Ureter (tissue), 1 donor: ENCODE results near the gene IFT81. TPM values are rescaled to one million over a fixed set of nuclear protein-coding genes. Genes with fewer than 3 reads are reported as not detected.

Experiments used
- DNase-seq: peaks from one replicate; pipeline ENCODE4 v3.0.0-alpha.2; 2020; ENCODE audit warnings: low spot score
- total RNA-seq: library from RNA; stranded (reverse); gene quantifications from one replicate; pipeline ENCODE4 v1.2.4, GENCODE V29; 2023
- donor health status: DM: yes; HTN: yes; CAD: no.

The IFT81 gene
- total RNA-seq, 1 donor from 2014 or later: 21.9 TPM

DNA sequence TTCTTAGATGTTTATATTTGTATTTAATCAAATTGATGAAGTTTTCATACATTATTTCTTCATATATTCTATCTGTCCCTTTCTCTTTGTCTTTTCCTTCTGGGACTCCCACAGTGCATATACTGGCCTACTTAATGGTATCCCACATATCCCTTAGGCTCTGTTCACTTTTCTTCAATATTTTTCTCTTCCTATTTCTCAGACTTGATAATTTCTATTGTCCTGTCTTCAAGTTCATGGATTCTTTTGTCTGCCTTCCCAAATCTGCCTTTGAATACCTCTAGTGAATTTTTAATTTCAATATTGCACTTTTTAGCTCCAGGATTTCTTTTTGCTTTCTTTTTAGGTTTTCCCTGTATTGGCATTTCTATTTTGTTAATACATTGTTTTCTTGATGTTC lies 33.4 kb downstream of the IFT81 start:
- DNase-seq: no peak

DNA sequence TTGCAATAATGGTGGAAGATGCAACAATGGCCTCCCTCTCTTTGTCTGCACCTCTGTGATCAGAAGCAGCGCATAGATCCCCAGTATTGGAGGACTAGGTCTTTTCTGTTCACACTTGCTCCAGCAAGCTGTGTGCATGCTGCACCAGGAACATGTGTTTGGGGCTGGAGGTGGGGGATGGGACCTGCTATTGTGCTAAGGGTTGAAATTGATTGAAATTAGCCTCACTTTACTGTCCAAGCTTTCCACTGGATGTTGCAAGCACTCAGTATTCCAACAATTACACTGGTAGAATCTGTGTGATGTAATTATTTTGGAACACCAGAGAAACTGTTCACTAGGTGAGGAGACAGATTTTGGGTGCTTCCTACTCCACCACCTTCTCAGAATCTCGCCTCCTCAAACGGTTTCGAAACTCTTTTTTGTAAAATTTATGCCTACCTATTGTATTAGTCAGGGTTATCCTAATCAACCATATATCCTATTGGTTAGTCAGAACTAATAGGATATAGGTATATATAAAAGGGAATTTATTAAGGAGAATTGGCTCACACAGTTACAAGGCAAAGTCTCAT lies 35.6 kb downstream of the IFT81 start:
- DNase-seq: no peak

DNA sequence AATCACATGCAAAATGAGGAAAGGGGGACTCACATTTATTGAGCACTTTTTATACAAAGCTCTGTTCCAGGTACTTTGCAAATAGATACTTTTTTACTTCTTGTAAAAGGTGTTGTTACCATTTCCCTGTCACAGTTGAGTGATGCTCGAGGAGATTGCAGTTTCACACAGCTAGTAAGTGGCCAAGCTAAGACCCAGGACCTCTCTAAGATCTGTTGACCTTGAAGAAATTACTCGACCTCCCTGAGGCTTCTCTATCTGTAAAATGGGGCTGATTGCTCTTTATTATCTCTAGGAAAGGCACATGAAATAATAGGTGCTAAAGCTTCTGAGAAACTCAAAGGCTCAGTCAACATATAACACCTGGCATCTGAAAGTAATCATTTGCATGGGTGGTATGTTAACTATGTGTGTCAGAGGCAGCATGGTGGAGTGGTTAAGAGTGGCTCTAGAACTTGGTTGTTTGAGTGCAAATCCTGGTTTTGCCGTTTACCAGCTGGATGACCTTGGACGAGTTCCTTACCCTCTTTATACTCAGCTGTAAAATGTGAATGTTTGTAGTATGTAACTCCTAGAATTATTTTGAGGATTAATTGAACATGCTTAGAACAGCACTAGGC lies 41.5 kb downstream of the IFT81 start:
- DNase-seq: no peak

DNA sequence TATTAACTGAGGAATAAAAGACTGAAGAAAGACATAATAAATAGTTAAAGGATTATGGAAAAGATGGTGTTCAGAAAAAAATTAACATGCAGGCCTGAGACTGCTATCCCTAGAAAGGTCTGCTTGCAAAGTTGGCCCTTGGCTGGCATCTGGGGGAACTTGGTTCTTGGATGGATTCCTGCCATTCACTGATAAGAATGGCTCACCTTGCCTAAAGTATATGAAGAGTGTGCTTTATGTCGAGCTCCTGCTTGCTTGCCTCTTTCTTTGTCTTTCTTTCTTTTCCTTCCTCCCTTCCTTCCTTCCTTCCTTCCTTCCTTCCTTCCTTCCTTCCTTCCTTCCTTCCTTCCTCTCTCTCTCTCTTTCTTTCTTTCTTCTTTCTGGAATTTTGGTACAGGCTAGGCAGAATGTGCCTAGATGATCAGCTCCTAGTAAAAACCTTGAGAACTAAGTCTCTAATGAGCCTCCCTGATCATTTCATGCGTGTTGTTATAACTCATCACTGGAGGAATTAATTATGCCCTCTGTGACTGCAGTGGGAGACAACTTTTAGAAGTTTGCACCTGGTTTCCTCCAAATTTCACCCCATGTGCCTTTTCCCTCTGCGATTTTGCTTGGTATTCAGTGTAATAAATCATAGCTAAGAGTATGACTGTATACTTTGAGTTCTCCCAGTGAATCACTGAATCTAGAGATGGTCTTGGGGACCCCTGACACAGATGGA lies 44.7 kb downstream of the IFT81 start:
- DNase-seq: no peak

GRCh38 chr12:110170535-110171185 lies 46.5 kb downstream of the IFT81 start:
- no peak for DNase-seq

GRCh38 chr12:110171186-110171538 lies 47.0 kb downstream of the IFT81 start:
- DNase-seq: no peak

DNA sequence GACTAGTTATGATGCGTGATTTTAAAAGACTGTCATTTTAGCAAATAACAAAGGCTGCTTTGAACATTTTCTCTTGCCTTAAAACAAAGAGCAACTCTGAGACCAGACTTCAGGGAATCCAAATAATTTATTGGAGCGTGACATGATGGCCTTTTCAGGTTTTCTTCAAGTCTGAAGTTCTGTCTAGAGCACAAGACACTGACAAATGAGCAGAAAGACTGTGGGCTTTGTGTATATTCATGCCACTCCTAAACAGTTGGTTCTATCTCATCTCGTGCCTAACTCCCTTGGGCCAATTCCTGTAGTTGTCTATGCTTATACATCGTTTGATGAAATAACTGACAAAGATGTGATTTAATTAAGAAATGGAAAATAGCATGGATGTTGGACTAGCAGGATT lies 47.5 kb downstream of the IFT81 start:
- DNase-seq: no peak

DNA sequence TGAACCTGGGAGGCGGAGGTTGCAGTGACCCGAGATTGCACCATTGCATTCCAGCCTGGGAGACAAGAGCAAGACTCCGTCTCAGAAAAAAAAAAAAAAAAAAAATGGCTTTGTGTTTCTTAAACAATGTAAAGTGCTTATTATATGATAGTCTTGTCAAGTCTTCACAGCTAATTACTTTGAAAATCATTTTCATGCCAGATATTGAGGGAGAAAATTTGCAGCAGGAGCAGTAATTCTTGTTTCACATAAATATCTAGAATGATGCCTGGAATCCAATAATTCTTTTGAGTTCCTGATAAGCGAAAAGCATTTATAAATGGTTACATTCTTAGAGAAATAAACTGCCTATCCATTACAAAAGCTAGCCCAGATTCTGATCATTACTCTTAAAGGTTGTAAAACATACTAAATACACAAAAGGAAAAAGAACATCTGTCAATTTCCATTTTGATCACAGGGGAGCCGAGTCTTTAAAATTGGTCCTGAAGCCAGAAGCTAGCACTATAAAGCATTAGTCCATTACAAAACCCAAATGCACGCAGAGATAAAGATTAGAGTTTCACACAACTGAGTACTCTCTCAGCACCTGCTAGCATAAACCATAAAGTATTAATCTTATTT lies 50.3 kb downstream of the IFT81 start:
- DNase-seq: no peak

DNA sequence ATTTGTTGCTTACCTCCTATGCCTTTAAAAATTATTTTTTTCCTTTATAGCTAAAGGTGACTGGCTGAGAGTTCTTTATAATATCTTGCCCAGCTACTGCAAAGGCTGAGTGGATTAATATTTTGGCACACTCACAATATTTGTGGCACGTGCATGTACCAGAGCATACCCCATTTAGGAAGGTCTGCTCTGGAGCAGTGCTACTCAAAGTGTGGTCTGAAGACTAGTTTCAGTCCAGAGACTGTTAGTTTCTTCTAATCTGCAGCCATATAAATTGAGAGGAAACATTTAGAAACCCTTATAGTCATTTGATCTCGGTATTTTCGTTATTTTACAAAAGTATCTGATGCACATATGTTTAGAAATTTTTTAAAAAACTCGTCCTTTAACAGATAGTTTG lies 51.0 kb downstream of the IFT81 start:
- DNase-seq: no peak

DNA sequence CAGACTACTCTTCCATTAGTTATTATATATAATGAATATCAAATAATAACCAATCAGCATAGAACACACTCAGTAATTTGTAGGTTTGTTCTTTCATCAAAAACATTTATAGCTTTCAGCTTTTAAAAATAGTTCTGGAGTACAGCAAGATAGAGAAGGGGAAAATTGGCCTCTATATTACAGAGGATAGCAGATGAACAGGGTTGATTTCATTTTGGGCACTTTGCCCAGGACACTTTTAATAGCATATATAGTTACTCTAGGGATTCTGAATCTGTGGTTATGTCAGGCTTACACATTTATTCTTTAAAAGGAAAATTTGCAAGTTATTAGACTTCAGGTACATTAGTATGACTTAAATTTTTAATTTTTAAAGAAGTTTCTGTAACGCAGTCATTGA lies 52.6 kb downstream of the IFT81 start:
- no peak for DNase-seq

DNA sequence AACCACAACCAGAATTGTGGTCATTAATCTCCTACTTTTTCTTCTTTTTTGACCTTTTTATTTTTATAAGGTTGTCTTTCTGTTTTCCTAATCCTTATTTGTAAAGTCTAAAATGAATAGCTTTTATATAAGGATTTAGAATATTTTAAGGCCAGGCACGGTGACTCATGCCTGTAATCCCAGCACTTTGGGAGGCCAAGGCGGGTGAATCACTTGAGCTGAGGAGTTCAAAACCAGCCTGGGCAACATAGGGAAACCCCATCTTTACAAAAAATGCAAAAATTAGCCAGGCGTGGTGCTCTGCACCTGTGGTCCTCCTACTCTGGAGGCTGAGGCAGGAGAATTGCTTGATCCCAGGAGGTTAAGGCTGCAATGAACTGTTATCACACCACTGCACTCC lies 55.1 kb downstream of the IFT81 start:
- DNase-seq: no peak

GRCh38 chr12:110180591-110181005 lies 56.4 kb downstream of the IFT81 start:
- DNase-seq: no peak

- no peak for DNase-seq
Observed at GRCh38 chr12:110182281-110182680, 58.1 kb downstream of the IFT81 start.

- DNase-seq: no peak
Observed at GRCh38 chr12:110183386-110183785, 59.2 kb downstream of the IFT81 start.

GRCh38 chr12:110185626-110186025 lies 61.5 kb downstream of the IFT81 start:
- no peak for DNase-seq

DNA sequence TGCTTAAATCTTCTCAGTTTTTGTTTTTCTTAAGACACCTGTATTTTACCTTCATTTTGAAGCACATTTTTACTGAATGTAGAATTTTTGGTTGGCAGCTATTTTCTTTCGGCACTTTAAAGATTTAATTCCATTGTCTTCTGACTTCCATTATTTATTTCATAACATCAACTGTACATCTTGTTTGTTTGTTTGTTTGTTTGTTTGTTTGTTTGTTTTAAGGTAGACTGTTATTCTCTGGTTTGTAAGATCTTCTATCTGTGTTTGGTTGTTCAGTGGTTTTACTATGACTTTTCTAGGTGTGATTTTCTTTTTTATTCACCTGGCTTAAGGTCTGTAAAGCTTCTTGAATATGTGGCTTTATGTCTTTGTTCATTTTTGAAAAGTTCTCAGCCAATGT lies 61.9 kb downstream of the IFT81 start:
- DNase-seq: no peak

DNA sequence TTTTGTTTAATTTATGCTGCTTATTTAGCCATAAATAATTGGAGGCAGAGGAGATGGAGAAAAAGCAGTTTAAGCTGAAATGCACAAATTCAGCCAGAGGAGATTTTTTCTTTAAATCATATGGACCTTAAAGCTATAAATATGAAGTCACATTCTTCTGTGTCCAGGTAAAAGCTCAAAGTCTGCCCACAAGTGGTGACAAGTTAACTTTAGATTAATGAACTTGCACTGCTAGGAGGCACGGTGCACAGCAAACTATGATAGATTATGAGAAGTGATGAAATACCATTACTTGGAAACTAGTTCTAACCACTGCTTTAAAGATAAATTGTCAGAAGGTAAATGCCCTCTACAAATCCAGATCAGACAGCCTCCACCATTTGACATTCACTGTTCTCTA lies 69.0 kb downstream of the IFT81 start:
- DNase-seq: no peak

DNA sequence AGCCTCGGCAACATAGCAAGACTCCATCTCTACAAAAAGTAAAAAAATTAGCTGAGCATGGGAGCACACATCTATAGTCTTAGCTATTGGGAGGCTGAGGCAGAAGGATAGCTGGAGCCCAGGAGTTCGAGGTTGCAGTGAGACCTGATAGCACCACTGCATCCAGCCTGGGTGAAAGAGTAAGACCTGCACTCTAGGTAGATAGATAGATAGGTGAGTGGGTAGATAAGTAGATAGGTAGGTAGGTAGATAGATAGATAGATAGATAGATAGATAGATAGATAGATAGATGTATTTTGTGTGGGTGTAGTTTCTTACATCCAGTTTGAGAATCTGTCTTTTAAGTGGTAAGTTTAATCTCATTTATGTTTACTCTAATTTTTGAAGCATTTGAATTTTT lies 72.8 kb downstream of the IFT81 start:
- DNase-seq: no peak

DNA sequence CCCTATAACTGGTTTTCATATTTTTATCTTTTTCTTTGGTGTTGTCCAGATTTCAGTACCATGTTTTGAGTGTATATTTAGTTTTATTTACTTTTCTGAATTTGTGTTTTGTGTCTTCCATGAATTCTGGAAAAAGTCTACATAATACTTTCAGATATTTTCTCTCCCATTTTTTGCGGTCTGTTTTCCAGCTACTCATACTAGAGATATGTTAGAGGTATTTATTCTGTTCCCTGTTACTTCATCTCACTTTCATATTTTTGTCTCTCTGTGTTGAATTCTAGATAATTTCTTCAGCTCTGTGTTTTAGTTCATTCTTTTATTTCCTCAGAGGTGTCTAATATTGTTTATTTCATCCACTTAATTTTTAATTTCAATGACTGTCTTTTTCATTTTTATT lies 74.2 kb downstream of the IFT81 start:
- no peak for DNase-seq

GRCh38 chr12:110199339-110200123 lies 75.4 kb downstream of the IFT81 start:
- DNase-seq: no peak

GRCh38 chr12:110200124-110200417 lies 75.9 kb downstream of the IFT81 start:
- no peak for DNase-seq

DNA sequence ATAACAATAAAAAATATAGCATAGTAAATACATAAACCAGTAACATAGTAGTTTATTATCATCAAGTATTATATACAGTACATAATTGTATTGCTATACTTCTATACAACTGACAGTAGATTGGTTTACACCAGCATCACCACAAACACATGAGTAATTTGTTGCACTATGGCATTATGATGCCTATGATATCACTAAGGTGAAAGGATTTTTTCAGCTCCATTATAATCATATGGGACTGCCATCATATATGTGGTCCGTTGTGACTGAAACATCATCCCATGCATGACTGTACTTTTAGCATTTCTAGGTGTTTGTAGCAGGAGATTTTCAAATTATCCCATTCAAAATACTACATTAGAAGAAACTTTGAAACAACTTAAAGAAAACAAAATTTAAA lies 77.8 kb downstream of the IFT81 start:
- DNase-seq: no peak
